Stimulated activated CD8-positive, alpha-beta memory T cell treated with anti-CD3 and anti-CD28 coated beads, Interleukin-2, amount 100 ng/mL, for 48 hours (primary cell): ENCODE data around the gene FBRS.
A peak's percentile ranks its signal among the peaks of the same experiment; 100 is the strongest.

ENCODE experiments used
- DNase-seq, 2 donors: peaks; one replicate each; pipeline ENCODE4 v3.0.0-alpha.2; 2020; ENCODE audit warnings: low read depth in 2 of 2

The FBRS gene

GRCh38 chr16:30644334-30644830, 13.8 kb upstream of the FBRS start:
- no peak for DNase-seq

- no peak for DNase-seq
Observed at GRCh38 chr16:30645727-30646126, 12.5 kb upstream of the FBRS start.

- DNase-seq, result no peak
Observed at GRCh38 chr16:30647274-30647571, 11.0 kb upstream of the FBRS start.

- peak in 1 of 2 donors; percentile 19 for DNase-seq
Observed at GRCh38 chr16:30649725-30650368, 8.4 kb upstream of the FBRS start.

- peak; percentile 95 to 98 for DNase-seq
Observed at GRCh38 chr16:30650369-30651123, 7.7 kb upstream of the FBRS start, which contains the start of gene PRR14. Gene PRR14 (plus strand): TSS chr16:30650960. CDS start chr16:30651646, 686 bp downstream.

- DNase-seq, result peak; percentile 68 to 75
Observed at GRCh38 chr16:30651124-30652004, 6.9 kb upstream of the FBRS start.

GRCh38 chr16:30652005-30652296, 6.3 kb upstream of the FBRS start:
- DNase-seq, result no peak

- no peak for DNase-seq
Observed at GRCh38 chr16:30652718-30653117, 5.5 kb upstream of the FBRS start.

GRCh38 chr16:30654856-30655255, 3.4 kb upstream of the FBRS start:
- no peak for DNase-seq

- DNase-seq, result no peak
Observed at GRCh38 chr16:30655815-30656347, 2.4 kb upstream of the FBRS start.

- DNase-seq, result no peak
Observed at GRCh38 chr16:30656388-30656787, 1.8 kb upstream of the FBRS start.

GRCh38 chr16:30656974-30657865, 1.0 kb upstream of the FBRS start:
- no peak for DNase-seq

GRCh38 chr16:30658731-30659506, 688 bp downstream of the FBRS start:
- DNase-seq, result peak in 1 of 2 donors; percentile 93

GRCh38 chr16:30659507-30660423, 1.5 kb downstream of the FBRS start:
- DNase-seq, result peak; percentile 34 to 40

- peak; percentile 66 to 73 for DNase-seq
Observed at GRCh38 chr16:30660424-30661261, 2.4 kb downstream of the FBRS start.

- no peak for DNase-seq
Observed at GRCh38 chr16:30662449-30662848, 4.2 kb downstream of the FBRS start.

GRCh38 chr16:30663038-30663437, 4.8 kb downstream of the FBRS start:
- no peak for DNase-seq

GRCh38 chr16:30663820-30664219, 5.6 kb downstream of the FBRS start:
- DNase-seq, result no peak
